Cardiac septum (tissue), 1 donor: ENCODE data around the gene IFFO2. TPM values are rescaled to one million over a fixed set of nuclear protein-coding genes. Genes with fewer than 3 reads are reported as not detected.

ENCODE experiments used
- microRNA-seq: library from miRNA; unstranded; fragments of <30 nt; microRNA quantifications from one replicate; pipeline ENCODE4 v1.2.0, GENCODE V29; 2020
- total RNA-seq: library from RNA; stranded (reverse); fragmentation: NEBNext Ultra II Directional; extraction: Animal tissue kit (Norgen Biotek cat#: 25700); gene quantifications from one replicate; pipeline ENCODE4 v1.2.1, GENCODE V29; 2021
- donor health status: DM: no; HTN: no; CAD: no.

The IFFO2 gene
- total RNA-seq, 1 donor from 2014 or later: 4.6 TPM

Small RNAs within 50 kb of the gene (microRNA-seq; reads per million reads assigned to microRNA genes)
- gene MIR1290 (not detected), gene MIR4695 (not detected)

Other genes starting within 250 kb of the IFFO2 start
- gene TAS1R2, start 97.0 kb downstream of the IFFO2 start, total RNA-seq: not detected
- 50.3 TPM for gene ALDH4A1, start 54.1 kb downstream of the IFFO2 start, total RNA-seq